OCI-LY3 (cell line): Measurements from ENCODE around the gene FSIP1.

Source experiments
- CTCF ChIP-seq: fragments of 200-600, 300-600 bp; sonication (generic); IDR thresholded peaks from 2 replicates; pipeline ENCODE4 v1.5.1; 2014; ENCODE audit warnings: antibody characterized with exemption, low read length, low read depth
- EZH2phosphoT487 ChIP-seq: fragments of 200-600 bp; shearing (Covaris generic); IDR thresholded peaks from 2 replicates; pipeline ENCODE4 v1.6.1; 2018; ENCODE audit warnings: antibody characterized with exemption, mixed run types, low read depth

DNA sequence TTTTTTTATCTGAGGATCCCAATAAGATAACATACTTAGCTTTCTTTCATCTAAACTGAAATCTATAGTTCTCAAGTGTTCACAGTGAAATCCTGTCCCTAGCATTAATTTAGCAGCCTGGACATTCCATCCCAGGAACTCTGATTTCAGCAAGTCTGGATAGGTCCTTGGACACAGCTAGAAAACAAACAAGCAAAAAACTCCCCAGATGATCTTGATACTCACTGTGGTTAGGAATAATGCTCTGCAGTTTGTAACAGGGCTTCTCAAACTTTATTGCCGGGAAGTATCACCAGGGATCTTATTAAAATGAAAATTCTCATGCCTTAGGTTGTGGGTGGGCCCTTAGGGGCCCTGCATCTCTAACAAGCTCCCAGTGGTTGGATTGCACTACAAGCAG lies 177.5 kb downstream of the FSIP1 start:
- TF ChIP-seq EZH2phosphoT487 (no peak), CTCF (no peak)
